ENCODE results near the gene GPC1.

GPC1 gene

DNA sequence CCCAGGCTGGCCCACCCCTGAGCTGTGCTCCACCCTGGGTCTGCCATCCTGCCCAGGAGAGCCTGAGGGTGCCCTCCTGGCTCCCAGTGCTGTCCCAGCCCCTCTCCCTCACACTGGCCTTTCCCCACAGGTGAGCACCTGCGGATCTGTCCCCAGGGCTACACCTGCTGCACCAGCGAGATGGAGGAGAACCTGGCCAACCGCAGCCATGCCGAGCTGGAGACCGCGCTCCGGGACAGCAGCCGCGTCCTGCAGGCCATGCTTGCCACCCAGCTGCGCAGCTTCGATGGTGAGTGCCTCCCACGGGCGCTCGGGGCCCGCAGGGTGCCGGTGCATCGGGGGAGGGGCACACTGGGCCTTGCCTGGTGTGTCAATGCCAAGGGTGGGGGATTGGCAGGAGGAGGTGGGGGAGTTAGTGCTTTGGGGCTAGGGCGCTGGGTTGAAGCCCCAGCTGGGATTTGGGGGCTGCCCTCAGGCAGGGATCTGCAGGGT lies 23.5 kb downstream of the GPC1 start:
- H3K36me3 ChIP-seq (replicated peaks; ENCODE audit: low read depth, low read length) = no peaks in the 10 kb centered on the region
- no peaks in the 10 kb centered on the region for H4K20me1 ChIP-seq (ENCODE audit: insufficient read depth, low read length)
- H3K4me2 ChIP-seq (ENCODE audit: low read length) = no peak overlapping the region
- H3K9ac ChIP-seq (ENCODE audit: low read length) = no peak overlapping the region
- H3K79me2 ChIP-seq (ENCODE audit: low read length) = no peaks in the 10 kb centered on the region
- no peak overlapping the region for H3K4me3 ChIP-seq (ENCODE audit: low read length)
- no peaks in the 10 kb centered on the region for H3K4me1 ChIP-seq (ENCODE audit: low read length)
- no peak overlapping the region for H2AFZ ChIP-seq (ENCODE audit: low read depth, low read length)
- H3K27ac ChIP-seq (ENCODE audit: low read length) = no peak overlapping the region
- no peaks in the 10 kb centered on the region for H3K27me3 ChIP-seq (ENCODE audit: low read depth, low read length)
- H3K9me3 ChIP-seq (ENCODE audit: insufficient read depth, low read length) = no peaks in the 10 kb centered on the region
- TF ChIP-seq, protein P1, sequence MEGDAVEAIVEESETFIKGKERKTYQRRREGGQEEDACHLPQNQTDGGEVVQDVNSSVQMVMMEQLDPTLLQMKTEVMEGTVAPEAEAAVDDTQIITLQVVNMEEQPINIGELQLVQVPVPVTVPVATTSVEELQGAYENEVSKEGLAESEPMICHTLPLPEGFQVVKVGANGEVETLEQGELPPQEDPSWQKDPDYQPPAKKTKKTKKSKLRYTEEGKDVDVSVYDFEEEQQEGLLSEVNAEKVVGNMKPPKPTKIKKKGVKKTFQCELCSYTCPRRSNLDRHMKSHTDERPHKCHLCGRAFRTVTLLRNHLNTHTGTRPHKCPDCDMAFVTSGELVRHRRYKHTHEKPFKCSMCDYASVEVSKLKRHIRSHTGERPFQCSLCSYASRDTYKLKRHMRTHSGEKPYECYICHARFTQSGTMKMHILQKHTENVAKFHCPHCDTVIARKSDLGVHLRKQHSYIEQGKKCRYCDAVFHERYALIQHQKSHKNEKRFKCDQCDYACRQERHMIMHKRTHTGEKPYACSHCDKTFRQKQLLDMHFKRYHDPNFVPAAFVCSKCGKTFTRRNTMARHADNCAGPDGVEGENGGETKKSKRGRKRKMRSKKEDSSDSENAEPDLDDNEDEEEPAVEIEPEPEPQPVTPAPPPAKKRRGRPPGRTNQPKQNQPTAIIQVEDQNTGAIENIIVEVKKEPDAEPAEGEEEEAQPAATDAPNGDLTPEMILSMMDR (IDR thresholded peaks at IDR 0.05; ENCODE audit: low read depth, low read length) = no peak
- TF ChIP-seq EZH2phosphoT487 (IDR thresholded peaks at IDR 0.05; ENCODE audit: low read depth) = no peak

DNA sequence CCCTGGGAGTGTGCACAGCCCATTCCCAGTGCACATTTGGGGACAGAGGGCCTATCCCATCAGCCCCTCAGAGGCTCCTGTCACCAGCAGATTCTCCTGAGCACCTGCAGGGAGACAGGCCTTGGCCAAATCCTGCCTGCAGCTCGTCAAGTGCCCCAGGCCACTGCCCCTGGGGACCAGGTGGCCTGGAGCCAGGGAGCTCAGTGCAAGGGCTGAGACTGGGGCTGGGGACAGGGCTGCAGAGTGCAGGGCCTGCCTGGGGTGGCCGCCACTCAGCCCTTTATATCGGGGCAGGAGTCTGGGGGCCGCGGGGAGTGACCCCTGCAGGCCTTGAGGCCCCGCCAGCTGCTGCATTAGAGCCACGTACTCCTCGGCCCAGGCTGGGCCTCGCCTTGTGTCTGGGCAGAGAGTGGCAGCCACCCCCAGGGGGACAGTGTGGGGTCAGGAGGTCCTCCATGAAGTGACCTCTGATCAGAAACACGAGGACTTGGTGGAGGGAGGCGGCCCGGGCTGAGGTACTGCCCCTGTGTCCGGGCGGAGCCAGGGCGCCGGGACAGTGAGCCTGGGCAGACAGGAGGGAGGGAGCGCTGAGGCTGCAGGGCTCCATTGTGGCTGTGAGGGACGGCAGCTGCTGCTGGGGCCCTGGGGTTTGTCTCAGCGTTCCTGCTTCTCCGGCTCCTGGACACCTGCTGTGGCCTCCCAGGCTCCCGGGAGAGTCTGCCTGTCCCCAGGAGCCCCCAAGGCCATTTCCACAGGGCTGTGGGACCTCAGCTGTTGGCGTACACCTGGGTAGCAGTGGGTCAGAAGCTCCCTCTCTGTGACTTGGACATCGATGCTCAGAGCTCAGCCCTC lies 24.2 kb downstream of the GPC1 start:
- no peak overlapping the region for H3K9ac ChIP-seq (ENCODE audit: low read length)

DNA sequence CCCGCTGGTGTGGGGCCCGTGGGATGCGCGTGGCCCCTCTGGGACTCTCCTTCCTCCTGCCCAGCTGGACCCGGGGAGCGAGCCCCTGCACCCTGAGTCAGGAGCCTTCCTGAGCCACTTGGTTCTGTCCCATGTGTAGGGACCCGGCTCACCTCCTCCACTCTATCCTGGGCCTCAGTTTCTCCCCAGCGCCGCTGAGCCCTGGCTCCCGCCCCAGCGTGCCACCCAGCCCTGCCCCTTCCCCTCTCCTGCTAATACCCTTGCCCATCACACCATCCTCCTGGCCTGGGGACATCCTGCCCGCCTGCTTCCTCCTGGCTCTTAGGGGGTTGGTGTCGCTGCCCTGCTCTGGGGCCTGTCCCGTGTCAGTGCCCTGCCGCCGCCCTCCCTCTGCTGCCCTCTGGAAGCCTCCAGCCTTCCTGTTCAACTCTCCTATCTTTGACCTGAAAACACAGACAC lies 24.8 kb downstream of the GPC1 start:
- no peak for TF ChIP-seq EZH2phosphoT487 (IDR thresholded peaks at IDR 0.05; ENCODE audit: low read depth)
- TF ChIP-seq, protein P1 (IDR thresholded peaks at IDR 0.05; ENCODE audit: low read depth, low read length) = no peak
- H3K27ac ChIP-seq (ENCODE audit: low read length) = no peak overlapping the region
- H3K36me3 ChIP-seq (replicated peaks; ENCODE audit: low read depth, low read length) = no peaks in the 10 kb centered on the region
- no peak overlapping the region for H2AFZ ChIP-seq (ENCODE audit: low read depth, low read length)
- H3K9me3 ChIP-seq (ENCODE audit: insufficient read depth, low read length) = no peaks in the 10 kb centered on the region
- no peaks in the 10 kb centered on the region for H3K4me1 ChIP-seq (ENCODE audit: low read length)
- H3K9ac ChIP-seq (ENCODE audit: low read length) = no peak overlapping the region
- no peak overlapping the region for H3K4me2 ChIP-seq (ENCODE audit: low read length)
- no peaks in the 10 kb centered on the region for H3K79me2 ChIP-seq (ENCODE audit: low read length)
- H3K27me3 ChIP-seq (ENCODE audit: low read depth, low read length) = no peaks in the 10 kb centered on the region
- H4K20me1 ChIP-seq (ENCODE audit: insufficient read depth, low read length) = no peaks in the 10 kb centered on the region
- H3K4me3 ChIP-seq (ENCODE audit: low read length) = no peak overlapping the region

More for the DNA sequence above, 24.2 kb downstream of the GPC1 start:
- no peaks in the 10 kb centered on the region for H3K36me3 ChIP-seq (replicated peaks; ENCODE audit: low read depth, low read length)
- no peak overlapping the region for H3K27ac ChIP-seq (ENCODE audit: low read length)
- no peaks in the 10 kb centered on the region for H4K20me1 ChIP-seq (ENCODE audit: insufficient read depth, low read length)
- H2AFZ ChIP-seq (ENCODE audit: low read depth, low read length) = no peak overlapping the region
- no peak for TF ChIP-seq EZH2phosphoT487 (IDR thresholded peaks at IDR 0.05; ENCODE audit: low read depth)
- no peak overlapping the region for H3K4me3 ChIP-seq (ENCODE audit: low read length)
- no peaks in the 10 kb centered on the region for H3K79me2 ChIP-seq (ENCODE audit: low read length)
- H3K4me1 ChIP-seq (ENCODE audit: low read length) = no peaks in the 10 kb centered on the region
- no peak overlapping the region for H3K4me2 ChIP-seq (ENCODE audit: low read length)
- H3K27me3 ChIP-seq (ENCODE audit: low read depth, low read length) = no peaks in the 10 kb centered on the region
- H3K9me3 ChIP-seq (ENCODE audit: insufficient read depth, low read length) = no peaks in the 10 kb centered on the region

DNA sequence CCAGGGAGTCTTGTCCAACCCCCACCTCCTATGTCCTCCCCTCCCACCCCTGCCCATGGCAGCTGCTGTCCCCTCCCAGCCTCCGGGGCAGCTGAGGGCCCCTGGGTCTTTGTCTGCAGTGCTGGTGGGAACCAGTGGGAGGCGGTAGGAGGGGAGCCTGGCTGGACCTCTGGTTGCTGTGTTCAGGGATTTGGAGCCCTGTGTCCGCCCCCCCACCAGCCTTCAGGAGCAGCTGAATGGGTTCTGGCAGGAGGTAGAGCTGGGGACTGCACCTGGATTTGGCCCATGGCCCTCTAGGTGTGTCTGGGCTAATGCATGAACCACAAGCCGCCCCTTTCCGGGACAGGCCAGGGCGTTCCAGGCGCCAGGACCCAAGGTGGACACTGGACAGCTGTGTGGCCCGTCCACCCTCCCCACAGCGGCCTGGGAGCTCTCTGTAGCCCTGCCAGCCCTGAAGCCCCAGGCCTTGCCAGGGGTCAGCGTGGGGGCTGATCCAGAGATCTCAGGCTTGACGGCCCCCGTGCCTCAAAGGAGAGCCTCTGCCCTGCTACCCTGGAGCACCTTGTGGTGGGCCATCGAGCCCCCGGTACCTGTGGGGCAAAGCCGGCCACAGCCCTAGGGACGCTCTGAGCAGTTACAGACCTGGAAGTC lies 25.4 kb downstream of the GPC1 start:
- no peaks in the 10 kb centered on the region for H3K36me3 ChIP-seq (replicated peaks; ENCODE audit: low read depth, low read length)
- H3K27ac ChIP-seq (ENCODE audit: low read length) = no peak overlapping the region

More for the DNA sequence above, 25.4 kb downstream of the GPC1 start:
- H3K4me2 ChIP-seq (ENCODE audit: low read length) = no peak overlapping the region
- H3K9ac ChIP-seq (ENCODE audit: low read length) = no peak overlapping the region
- no peaks in the 10 kb centered on the region for H3K9me3 ChIP-seq (ENCODE audit: insufficient read depth, low read length)
- H3K4me1 ChIP-seq (ENCODE audit: low read length) = no peaks in the 10 kb centered on the region
- TF ChIP-seq EZH2phosphoT487 (IDR thresholded peaks at IDR 0.05; ENCODE audit: low read depth) = no peak
- TF ChIP-seq, protein P1 (IDR thresholded peaks at IDR 0.05; ENCODE audit: low read depth, low read length) = no peak
- no peaks in the 10 kb centered on the region for H3K79me2 ChIP-seq (ENCODE audit: low read length)
- H2AFZ ChIP-seq (ENCODE audit: low read depth, low read length) = no peak overlapping the region
- no peak overlapping the region for H3K4me3 ChIP-seq (ENCODE audit: low read length)
- H4K20me1 ChIP-seq (ENCODE audit: insufficient read depth, low read length) = no peaks in the 10 kb centered on the region
- H3K27me3 ChIP-seq (ENCODE audit: low read depth, low read length) = no peaks in the 10 kb centered on the region

All from OCI-LY3 (cell line).